ENCODE results near the gene PFKFB3.
"Not testable (repeated sequence)": the region's sequence is repeated elsewhere in the genome, so short reads cannot be mapped to it uniquely, and the experiment has no call there.

PFKFB3 gene

GRCh38 chr10:6275022-6275997, 72.6 kb downstream of the PFKFB3 start:
- peak; percentile 94 for DNase-seq

GRCh38 chr10:6276356-6276755, 73.6 kb downstream of the PFKFB3 start:
- DNase-seq = no peak

- no peak for DNase-seq
Measured at GRCh38 chr10:6278519-6279120, 75.9 kb downstream of the PFKFB3 start.

- no peak for DNase-seq
Measured at GRCh38 chr10:6279540-6280267, 77.0 kb downstream of the PFKFB3 start.

GRCh38 chr10:6280291-6280690, 77.6 kb downstream of the PFKFB3 start:
- no peak for DNase-seq

GRCh38 chr10:6282454-6282958, 79.8 kb downstream of the PFKFB3 start:
- DNase-seq = no peak

GRCh38 chr10:6283655-6284054, 80.9 kb downstream of the PFKFB3 start:
- DNase-seq = no peak

- DNase-seq = not testable (repeated sequence)
Measured at GRCh38 chr10:6290621-6291020, 87.9 kb downstream of the PFKFB3 start.

- DNase-seq = no peak
Measured at GRCh38 chr10:6292741-6293151, 90.0 kb downstream of the PFKFB3 start.

- DNase-seq = not testable (repeated sequence)
Measured at GRCh38 chr10:6296425-6296824, 93.7 kb downstream of the PFKFB3 start.

GRCh38 chr10:6296828-6297251, 94.1 kb downstream of the PFKFB3 start:
- no peak for DNase-seq

- DNase-seq = no peak
Measured at GRCh38 chr10:6297522-6297921, 94.8 kb downstream of the PFKFB3 start.

GRCh38 chr10:6297951-6298381, 95.2 kb downstream of the PFKFB3 start:
- DNase-seq = no peak

- no peak for DNase-seq
Measured at GRCh38 chr10:6298428-6298827, 95.7 kb downstream of the PFKFB3 start.

- DNase-seq = no peak
Measured at GRCh38 chr10:6299234-6299633, 96.5 kb downstream of the PFKFB3 start.

GRCh38 chr10:6299743-6300105, 97.0 kb downstream of the PFKFB3 start:
- DNase-seq = no peak

GRCh38 chr10:6300106-6300783, 97.5 kb downstream of the PFKFB3 start:
- DNase-seq = peak; percentile 68

GRCh38 chr10:6300784-6301460, 98.2 kb downstream of the PFKFB3 start:
- no peak for DNase-seq

- no peak for DNase-seq
Measured at GRCh38 chr10:6301488-6302075, 98.8 kb downstream of the PFKFB3 start.

Data from activated CD4-positive, alpha-beta T cell treated with anti-CD3 and anti-CD28 coated beads, Interleukin-2, amount 50 U/mL, for 16 hours (primary cell).